ENCODE data around the gene PCDHGC5. TPM values are rescaled to one million over a fixed set of nuclear protein-coding genes. Genes with fewer than 3 reads are reported as not detected.

PCDHGC5 gene
- total RNA-seq, 2 donors from 2014 or later, result 0.71 to 1.8 TPM

DNA sequence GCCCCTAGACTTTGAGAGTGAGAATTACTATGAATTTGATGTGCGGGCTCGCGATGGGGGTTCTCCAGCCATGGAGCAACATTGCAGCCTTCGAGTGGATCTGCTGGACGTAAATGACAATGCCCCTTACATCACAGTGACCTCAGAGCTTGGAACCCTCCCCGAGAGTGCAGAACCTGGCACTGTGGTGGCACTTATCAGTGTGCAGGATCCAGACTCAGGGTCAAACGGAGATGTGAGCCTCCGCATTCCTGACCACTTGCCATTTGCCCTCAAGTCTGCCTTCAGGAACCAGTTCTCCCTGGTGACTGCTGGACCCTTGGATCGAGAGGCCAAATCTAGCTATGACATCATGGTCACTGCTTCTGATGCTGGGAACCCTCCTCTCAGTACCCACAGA, 2.8 kb upstream of the PCDHGC5 start:
- H3K4me1 Mint-ChIP-seq, result peaks cover 32% of the 10 kb centered on the region
- no peaks in the 10 kb centered on the region for H3K9me3 Mint-ChIP-seq
- Histone ChIP-seq H3K9me3 (ENCODE audit: control insufficient read depth, low read length) (no peaks in the 10 kb centered on the region), H3K4me3 (ENCODE audit: low read length) (no peak overlapping the region), H3K36me3 (ENCODE audit: control insufficient read depth, insufficient read depth, low read length) (no peaks in the 10 kb centered on the region), H3K4me1 (ENCODE audit: control insufficient read depth, insufficient read depth, low read length) (peaks cover 12% of the 10 kb centered on the region), H3K27me3 (ENCODE audit: control insufficient read depth, insufficient read depth, low read length, poor library complexity, severe bottlenecking) (peaks cover 14% of the 10 kb centered on the region), H3K9ac (ENCODE audit: extremely low read depth, low read length, poor library complexity, severe bottlenecking) (no peak overlapping the region), H3K27ac (ENCODE audit: low read depth, low read length) (no peak overlapping the region)
- DNase-seq, result no peak
- peak overlapping the region; percentile 6 for H3K4me3 Mint-ChIP-seq
- no peak overlapping the region for H3K27ac Mint-ChIP-seq
- WGBS, 2 experiments (ENCODE audit: insufficient coverage in 1 of 2, insufficient read length in 1 of 2), result 93 to 99% methylated on average over 8 to 9 of the region's 9 CpGs
- TF ChIP-seq CTCF (conservative IDR thresholded peaks at IDR 0.05), result no peak
- H3K36me3 Mint-ChIP-seq (ENCODE audit: low read depth), result peaks cover 22% of the 10 kb centered on the region
- peaks cover 61% of the 10 kb centered on the region for H3K27me3 Mint-ChIP-seq (ENCODE audit: insufficient read depth)

- Histone ChIP-seq H3K27me3 (ENCODE audit: control insufficient read depth, insufficient read depth, low read length, poor library complexity, severe bottlenecking) (peaks cover 14% of the 10 kb centered on the region), H3K27ac (ENCODE audit: low read depth, low read length) (no peak overlapping the region), H3K9ac (ENCODE audit: extremely low read depth, low read length, poor library complexity, severe bottlenecking) (no peak overlapping the region), H3K36me3 (ENCODE audit: control insufficient read depth, insufficient read depth, low read length) (no peaks in the 10 kb centered on the region), H3K4me1 (ENCODE audit: control insufficient read depth, insufficient read depth, low read length) (peaks cover 12% of the 10 kb centered on the region), H3K9me3 (ENCODE audit: control insufficient read depth, low read length) (no peaks in the 10 kb centered on the region), H3K4me3 (ENCODE audit: low read length) (no peak overlapping the region)
- H3K27me3 Mint-ChIP-seq (ENCODE audit: insufficient read depth), result peaks cover 71% of the 10 kb centered on the region
- no peak overlapping the region for H3K27ac Mint-ChIP-seq
- TF ChIP-seq CTCF (conservative IDR thresholded peaks at IDR 0.05), result no peak
- WGBS, 2 experiments (ENCODE audit: insufficient coverage in 1 of 2, insufficient read length in 1 of 2), result 88 to 94% methylated on average over 5 to 7 of the region's 7 CpGs
- peaks cover 32% of the 10 kb centered on the region for H3K4me1 Mint-ChIP-seq
- peaks cover 22% of the 10 kb centered on the region for H3K36me3 Mint-ChIP-seq (ENCODE audit: low read depth)
- no peak overlapping the region for H3K4me3 Mint-ChIP-seq
- no peak for DNase-seq
- no peaks in the 10 kb centered on the region for H3K9me3 Mint-ChIP-seq
Observed at GRCh38 chr5:141487131-141487530, 1.8 kb upstream of the PCDHGC5 start.

DNA sequence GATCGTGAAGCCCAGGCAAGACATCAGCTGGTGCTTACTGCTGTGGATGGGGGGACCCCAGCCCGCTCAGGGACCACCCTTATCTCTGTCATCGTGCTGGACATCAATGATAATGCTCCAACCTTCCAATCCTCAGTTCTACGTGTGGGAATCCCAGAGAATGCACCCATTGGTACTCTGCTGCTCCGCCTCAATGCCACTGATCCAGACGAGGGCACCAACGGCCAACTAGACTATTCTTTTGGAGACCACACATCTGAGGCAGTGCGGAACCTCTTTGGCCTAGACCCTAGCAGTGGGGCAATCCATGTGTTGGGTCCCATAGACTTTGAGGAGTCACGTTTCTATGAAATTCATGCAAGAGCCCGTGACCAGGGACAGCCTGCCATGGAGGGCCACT, 960 bp downstream of the PCDHGC5 start:
- Histone ChIP-seq H3K9ac (ENCODE audit: extremely low read depth, low read length, poor library complexity, severe bottlenecking) (no peak overlapping the region), H3K27ac (ENCODE audit: low read depth, low read length) (no peak overlapping the region), H3K4me1 (ENCODE audit: control insufficient read depth, insufficient read depth, low read length) (peaks cover 12% of the 10 kb centered on the region), H3K27me3 (ENCODE audit: control insufficient read depth, insufficient read depth, low read length, poor library complexity, severe bottlenecking) (peaks cover 14% of the 10 kb centered on the region), H3K4me3 (ENCODE audit: low read length) (no peak overlapping the region), H3K36me3 (ENCODE audit: control insufficient read depth, insufficient read depth, low read length) (no peaks in the 10 kb centered on the region), H3K9me3 (ENCODE audit: control insufficient read depth, low read length) (no peaks in the 10 kb centered on the region)
- DNase-seq, result no peak
- 91 to 96% methylated on average over 7 to 10 of the region's 10 CpGs for WGBS, 2 experiments (ENCODE audit: insufficient coverage in 1 of 2, insufficient read length in 1 of 2)
- Mint-ChIP-seq H3K4me1 (peaks cover 19% of the 10 kb centered on the region), H3K27ac (no peak overlapping the region), H3K4me3 (no peak overlapping the region), H3K36me3 (ENCODE audit: low read depth) (peaks cover 22% of the 10 kb centered on the region), H3K27me3 (ENCODE audit: insufficient read depth) (peaks cover 95% of the 10 kb centered on the region), H3K9me3 (no peaks in the 10 kb centered on the region)
- TF ChIP-seq CTCF (conservative IDR thresholded peaks at IDR 0.05), result no peak
